K562 (cell line): ENCODE results near the gene MYL12B. TPM values are rescaled to one million over a fixed set of nuclear protein-coding genes. Genes with fewer than 3 reads are reported as not detected.

Experiments used
- CHD7 ChIP-seq: fragments of 200-600 bp; sonication (generic); IDR thresholded peaks from one replicate; pipeline ENCODE4 v1.6.1; 2012; ENCODE audit warnings: mild to moderate bottlenecking, low read depth, low read length, inconsistent platforms
- ETS2 ChIP-seq: IDR thresholded peaks from 2 replicates; pipeline ENCODE4 v1.6.1; 2016; ENCODE audit warnings: borderline replicate concordance, missing genetic modification characterization, mild to moderate bottlenecking, moderate library complexity, missing compliant biosample characterization; ENCODE audit not compliant: poor library complexity, severe bottlenecking
- NRF1 ChIP-seq, 2 experiments: fragments of 450-650 bp; IDR thresholded peaks in 1 of 2; conservative IDR thresholded peaks in 1 of 2; 2 replicates each; pipeline ENCODE4 v1.6.1; 2014; ENCODE audit warnings: mild to moderate bottlenecking in 2 of 2
- RBM34 ChIP-seq: fragments of 200-400 bp; formaldehyde crosslinking; IDR thresholded peaks from 2 replicates; pipeline ENCODE4 v1.6.1; 2018; ENCODE audit warnings: low read length, borderline replicate concordance; ENCODE audit not compliant: insufficient read depth
- SAFB ChIP-seq: fragments of 200-400 bp; formaldehyde crosslinking; IDR thresholded peaks from 2 replicates; pipeline ENCODE4 v1.6.1; 2017; ENCODE audit warnings: low read depth, low read length, borderline replicate concordance
- SMARCE1 ChIP-seq: fragments of 450-650 bp; IDR thresholded peaks from 2 replicates; pipeline ENCODE4 v1.7.1; 2016; ENCODE audit warnings: mild to moderate bottlenecking
- TAL1 ChIP-seq: fragments of 450-650 bp; IDR thresholded peaks from 2 replicates; pipeline ENCODE4 v1.6.1; 2016; ENCODE audit warnings: mild to moderate bottlenecking
- ZBTB11 ChIP-seq, 3 experiments: fragments of 200-800 bp in 1 of 3; fragments of 250-450 bp in 1 of 3; fragments of 450-650 bp in 1 of 3; sonication (Bioruptor Pico) in 1 of 3; sonication (Bioruptor generic) in 1 of 3; formaldehyde crosslinking in 1 of 3; IDR thresholded peaks; 2 replicates each; pipeline versions ENCODE4 v1.6.1 to v1.8.0; 2016 to 2022; ENCODE audit warnings: mild to moderate bottlenecking in 2 of 3, missing genetic modification characterization in 2 of 3, missing compliant biosample characterization in 1 of 3, moderate library complexity in 1 of 3
- ZBTB17 ChIP-seq: fragments of 450-650 bp; formaldehyde crosslinking; IDR thresholded peaks from 2 replicates; pipeline ENCODE4 v1.4.0; 2020; ENCODE audit warnings: mild to moderate bottlenecking
- ZNF75A ChIP-seq: fragments of 450-650 bp; formaldehyde crosslinking; IDR thresholded peaks from 2 replicates; pipeline ENCODE4 v1.4.0; 2020; ENCODE audit warnings: mild to moderate bottlenecking
- polyA plus RNA-seq, 8 experiments: library from polyadenylated mRNA; depleted of rRNA in 4 of 8; stranded (reverse) in 5 of 8; unstranded in 3 of 8; fragments of >200 nt; fragmentation: Nextera tagmentation in 2 of 8; fragmentation: Illumina TruSeq in 1 of 8; extraction: Ambion mirVana in 2 of 8; extraction: Trizol in 1 of 8; gene quantifications; 2 replicates each; pipeline versions ENCODE4 v1.2.1 to v1.2.3, GENCODE V29; 2011 to 2014; ENCODE audit warnings: inconsistent platforms in 1 of 8, missing spikeins in 1 of 8
- total RNA-seq, 7 experiments: library from RNA; depleted of rRNA in 6 of 7; stranded (reverse); fragments of >200 nt in 6 of 7; fragmentation: Illumina TruSeq in 2 of 7; extraction: Trizol in 2 of 7; gene quantifications; 2 replicates each; pipeline versions ENCODE4 v1.2.1 to v1.2.3, GENCODE V29; 2011 to 2021; ENCODE audit warnings: low replicate concordance in 1 of 7
- TF ChIP-seq, protein P1 (sequence below): fragments of 250-450 bp; sonication (Bioruptor Pico); IDR thresholded peaks from 2 replicates; pipeline ENCODE4 v1.8.0; 2021; ENCODE audit warnings: moderate library complexity, mild to moderate bottlenecking, inconsistent platforms

Gene MYL12B
- total and polyA plus RNA-seq, 9 of the 15 experiments (the other 6 are each of a cell fraction or from before 2014, with no cell fraction given) = 220 to 995 (median 463) TPM

- peak; percentile 82 to 85 for TF ChIP-seq NRF1 (conservative IDR thresholded peaks at IDR 0.05 in 1 of 2, IDR thresholded peaks at IDR 0.05 in 1 of 2)
- no peak for TF ChIP-seq ETS2 (tag)
- no peak for TF ChIP-seq ZNF75A (CRISPR knock-in tag)
- TF ChIP-seq RBM34 = no peak
- no peak for TF ChIP-seq CHD7
- TF ChIP-seq ZBTB11 (CRISPR knock-in tag; IDR thresholded peaks at IDR 0.05) = no peak
- no peak for TF ChIP-seq TAL1
- TF ChIP-seq SMARCE1 = no peak
- no peak for TF ChIP-seq SAFB
- peak; percentile 37; the same call in 1 of the 2 replicates for TF ChIP-seq ZBTB17
- TF ChIP-seq, protein P1, sequence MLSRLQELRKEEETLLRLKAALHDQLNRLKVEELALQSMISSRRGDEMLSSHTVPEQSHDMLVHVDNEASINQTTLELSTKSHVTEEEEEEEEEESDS (CRISPR knock-in tag) = no peak
These were observed 15.9 kb upstream of the MYL12B start (continued) for GRCh38 chr18:3245853-3246634.
